SH-SY5Y (cell line): ENCODE results near the gene ANGPTL2.

Experiments used
- GATA2 ChIP-seq: IDR thresholded peaks from 2 replicates; pipeline ENCODE4 v1.6.1; 2011; ENCODE audit warnings: mild to moderate bottlenecking, low read depth, low read length
- GATA3 ChIP-seq: IDR thresholded peaks from 2 replicates; pipeline ENCODE4 v1.6.1; 2011; ENCODE audit warnings: low read depth, mild to moderate bottlenecking, low read length, moderate library complexity

GRCh38 chr9:127099664-127100063 is 22.8 kb downstream of the ANGPTL2 start:
- TF ChIP-seq GATA3 = no peak
- TF ChIP-seq GATA2 = no peak
